ENCODE measurements around the gene MFGE8. TPM values are rescaled to one million over a fixed set of nuclear protein-coding genes. Genes with fewer than 3 reads are reported as not detected.

Gene MFGE8
- polyA plus RNA-seq, 1 of the 3 experiments (the other 2 are of a cell fraction): 247 TPM

- Histone ChIP-seq H3F3A (replicated peaks; ENCODE audit: insufficient read depth) (no peaks in the 10 kb centered on the region), H2AFZ (ENCODE audit: low read depth) (no peak overlapping the region), H4K20me1 (ENCODE audit: insufficient read depth) (no peaks in the 10 kb centered on the region), H3K9me2 (no peaks in the 10 kb centered on the region), H3K4me1 (ENCODE audit: control insufficient read depth in 1 of 2, insufficient read depth in 2 of 2, low read depth in 1 of 2, low read length in 1 of 2) (no peaks in the 10 kb centered on the region; a peak in 1 of 4 replicates), H3K9ac (no peak overlapping the region), H3K27me3 (ENCODE audit: insufficient read depth) (peaks cover 7% of the 10 kb centered on the region; the same call in 1 of the 2 replicates), H3K79me2 (ENCODE audit: insufficient read depth) (no peaks in the 10 kb centered on the region), H3K4me3 (ENCODE audit: low read depth in 2 of 2, low read length in 1 of 2) (no peak overlapping the region), H3K27ac (ENCODE audit: low read depth in 2 of 2, low read length in 1 of 2) (no peak overlapping the region), H3K4me2 (no peak overlapping the region), H3K9me3 (no peaks in the 10 kb centered on the region), H3K36me3 (replicated peaks in 1 of 2; ENCODE audit: control insufficient read depth in 1 of 2, insufficient read depth in 2 of 2, low read length in 1 of 2) (no peaks in the 10 kb centered on the region)
- CTCF ChIA-PET: interaction anchor here (0.9 to 1.1 kb wide), 2 partner anchors 31 to 192 kb away, joined by 3 to 4 read pairs; no protein-coding TSS in a partner anchor
- DNase-seq: no peak
- POLR2A ChIA-PET: no interaction called here
- WGBS (ENCODE audit: low lambda C conversion rate): 52% methylated on average over 9 of the region's 22 CpGs
- TF ChIP-seq TAF1 (IDR thresholded peaks at IDR 0.05; ENCODE audit: borderline replicate concordance, low read depth, low read length) (no peak), SIN3A (IDR thresholded peaks at IDR 0.05; ENCODE audit: borderline replicate concordance, low read depth, low read length) (no peak), MEF2A (IDR thresholded peaks at IDR 0.05; ENCODE audit: borderline replicate concordance, low read depth) (no peak), RFX5 (IDR thresholded peaks at IDR 0.05; ENCODE audit: low read length) (no peak), MXI1 (IDR thresholded peaks at IDR 0.05; ENCODE audit: low read depth, low read length) (no peak), YY1 (IDR thresholded peaks at IDR 0.05; ENCODE audit: low read depth) (no peak), JUND (IDR thresholded peaks at IDR 0.05) (no peak), GATA2 (CRISPR knock-in tag; IDR thresholded peaks at IDR 0.05) (no peak), EZH2phosphoT487 (IDR thresholded peaks at IDR 0.05; ENCODE audit: borderline replicate concordance, low read depth) (no peak), FOSL2 (IDR thresholded peaks at IDR 0.05; ENCODE audit: borderline replicate concordance, low read depth) (no peak), FOXM1 (IDR thresholded peaks at IDR 0.05; ENCODE audit: low read depth) (no peak), MAX (IDR thresholded peaks at IDR 0.05; ENCODE audit: low read depth) (no peak)
- TF ChIP-seq, protein P1, sequence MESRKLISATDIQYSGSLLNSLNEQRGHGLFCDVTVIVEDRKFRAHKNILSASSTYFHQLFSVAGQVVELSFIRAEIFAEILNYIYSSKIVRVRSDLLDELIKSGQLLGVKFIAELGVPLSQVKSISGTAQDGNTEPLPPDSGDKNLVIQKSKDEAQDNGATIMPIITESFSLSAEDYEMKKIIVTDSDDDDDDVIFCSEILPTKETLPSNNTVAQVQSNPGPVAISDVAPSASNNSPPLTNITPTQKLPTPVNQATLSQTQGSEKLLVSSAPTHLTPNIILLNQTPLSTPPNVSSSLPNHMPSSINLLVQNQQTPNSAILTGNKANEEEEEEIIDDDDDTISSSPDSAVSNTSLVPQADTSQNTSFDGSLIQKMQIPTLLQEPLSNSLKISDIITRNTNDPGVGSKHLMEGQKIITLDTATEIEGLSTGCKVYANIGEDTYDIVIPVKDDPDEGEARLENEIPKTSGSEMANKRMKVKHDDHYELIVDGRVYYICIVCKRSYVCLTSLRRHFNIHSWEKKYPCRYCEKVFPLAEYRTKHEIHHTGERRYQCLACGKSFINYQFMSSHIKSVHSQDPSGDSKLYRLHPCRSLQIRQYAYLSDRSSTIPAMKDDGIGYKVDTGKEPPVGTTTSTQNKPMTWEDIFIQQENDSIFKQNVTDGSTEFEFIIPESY (IDR thresholded peaks at IDR 0.05; ENCODE audit: borderline replicate concordance, low read depth): no peak
- TF ChIP-seq, protein P2, sequence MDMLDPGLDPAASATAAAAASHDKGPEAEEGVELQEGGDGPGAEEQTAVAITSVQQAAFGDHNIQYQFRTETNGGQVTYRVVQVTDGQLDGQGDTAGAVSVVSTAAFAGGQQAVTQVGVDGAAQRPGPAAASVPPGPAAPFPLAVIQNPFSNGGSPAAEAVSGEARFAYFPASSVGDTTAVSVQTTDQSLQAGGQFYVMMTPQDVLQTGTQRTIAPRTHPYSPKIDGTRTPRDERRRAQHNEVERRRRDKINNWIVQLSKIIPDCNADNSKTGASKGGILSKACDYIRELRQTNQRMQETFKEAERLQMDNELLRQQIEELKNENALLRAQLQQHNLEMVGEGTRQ (IDR thresholded peaks at IDR 0.05; ENCODE audit: borderline replicate concordance, low read depth, low read length): no peak
These were observed 63.7 kb downstream of the MFGE8 start for GRCh38 chr15:88849376-88850072.

Other genes starting within 250 kb of the MFGE8 start
- not detected in 2 replicates for gene ACAN, start 109.9 kb downstream of the MFGE8 start, polyA plus RNA-seq (2012; rRNA removed)
- 8.3 and 9.7 TPM in 2 replicates for gene HAPLN3, start 17.8 kb downstream of the MFGE8 start, polyA plus RNA-seq (2012; rRNA removed)
- gene ABHD2, start 175.1 kb upstream of the MFGE8 start, polyA plus RNA-seq (2012; rRNA removed): 19.2 and 25.7 TPM in 2 replicates

Measured in SK-N-SH (cell line).